ENCODE results near the gene CYP27A1.

DNA sequence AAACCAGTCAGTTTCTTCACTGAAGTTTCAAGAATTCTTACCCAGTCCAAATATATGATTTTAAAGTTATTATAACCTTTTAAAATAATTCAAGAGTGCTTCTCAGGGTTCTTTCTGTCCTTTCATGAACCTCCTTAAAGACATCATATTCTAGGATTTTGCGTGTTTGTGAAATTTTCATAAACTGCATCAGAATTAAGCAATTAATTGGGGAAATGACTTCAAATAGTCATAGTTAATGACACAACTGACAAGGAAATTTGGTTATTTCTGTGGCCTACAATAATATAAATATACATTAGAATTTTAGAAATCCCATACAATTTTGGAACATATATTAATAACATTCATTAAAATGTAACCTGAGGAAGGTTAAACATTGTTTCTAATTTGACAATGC is 10.5 kb downstream of the CYP27A1 start:
- no peak for TF ChIP-seq POLR2A (IDR thresholded peaks at IDR 0.05; ENCODE audit: extremely low read depth, insufficient read length)
- TF ChIP-seq, protein P1, sequence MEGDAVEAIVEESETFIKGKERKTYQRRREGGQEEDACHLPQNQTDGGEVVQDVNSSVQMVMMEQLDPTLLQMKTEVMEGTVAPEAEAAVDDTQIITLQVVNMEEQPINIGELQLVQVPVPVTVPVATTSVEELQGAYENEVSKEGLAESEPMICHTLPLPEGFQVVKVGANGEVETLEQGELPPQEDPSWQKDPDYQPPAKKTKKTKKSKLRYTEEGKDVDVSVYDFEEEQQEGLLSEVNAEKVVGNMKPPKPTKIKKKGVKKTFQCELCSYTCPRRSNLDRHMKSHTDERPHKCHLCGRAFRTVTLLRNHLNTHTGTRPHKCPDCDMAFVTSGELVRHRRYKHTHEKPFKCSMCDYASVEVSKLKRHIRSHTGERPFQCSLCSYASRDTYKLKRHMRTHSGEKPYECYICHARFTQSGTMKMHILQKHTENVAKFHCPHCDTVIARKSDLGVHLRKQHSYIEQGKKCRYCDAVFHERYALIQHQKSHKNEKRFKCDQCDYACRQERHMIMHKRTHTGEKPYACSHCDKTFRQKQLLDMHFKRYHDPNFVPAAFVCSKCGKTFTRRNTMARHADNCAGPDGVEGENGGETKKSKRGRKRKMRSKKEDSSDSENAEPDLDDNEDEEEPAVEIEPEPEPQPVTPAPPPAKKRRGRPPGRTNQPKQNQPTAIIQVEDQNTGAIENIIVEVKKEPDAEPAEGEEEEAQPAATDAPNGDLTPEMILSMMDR (IDR thresholded peaks at IDR 0.05; ENCODE audit: low read depth, low read length): no peak
- TF ChIP-seq, protein P2, sequence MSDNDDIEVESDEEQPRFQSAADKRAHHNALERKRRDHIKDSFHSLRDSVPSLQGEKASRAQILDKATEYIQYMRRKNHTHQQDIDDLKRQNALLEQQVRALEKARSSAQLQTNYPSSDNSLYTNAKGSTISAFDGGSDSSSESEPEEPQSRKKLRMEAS (IDR thresholded peaks at IDR 0.05; ENCODE audit: low read depth, low read length): no peak
- no peak for TF ChIP-seq MYC (IDR thresholded peaks at IDR 0.05; ENCODE audit: low read depth, low read length)

Measured in NB4 (cell line).